B cell (primary cell): ENCODE data around the gene NOL4L.

Source experiments
- CTCF ChIP-seq: fragments of 200-600 bp; IDR thresholded peaks from one replicate; pipeline ENCODE4 v1.8.0; 2022; ENCODE audit warnings: antibody characterized with exemption, mild to moderate bottlenecking
- EZH2 ChIP-seq: IDR thresholded peaks from 2 replicates; pipeline ENCODE4 v1.6.1; 2012; ENCODE audit warnings: borderline replicate concordance, low read depth, mild to moderate bottlenecking, moderate library complexity, low read length; ENCODE audit not compliant: insufficient read depth, poor library complexity, severe bottlenecking

DNA sequence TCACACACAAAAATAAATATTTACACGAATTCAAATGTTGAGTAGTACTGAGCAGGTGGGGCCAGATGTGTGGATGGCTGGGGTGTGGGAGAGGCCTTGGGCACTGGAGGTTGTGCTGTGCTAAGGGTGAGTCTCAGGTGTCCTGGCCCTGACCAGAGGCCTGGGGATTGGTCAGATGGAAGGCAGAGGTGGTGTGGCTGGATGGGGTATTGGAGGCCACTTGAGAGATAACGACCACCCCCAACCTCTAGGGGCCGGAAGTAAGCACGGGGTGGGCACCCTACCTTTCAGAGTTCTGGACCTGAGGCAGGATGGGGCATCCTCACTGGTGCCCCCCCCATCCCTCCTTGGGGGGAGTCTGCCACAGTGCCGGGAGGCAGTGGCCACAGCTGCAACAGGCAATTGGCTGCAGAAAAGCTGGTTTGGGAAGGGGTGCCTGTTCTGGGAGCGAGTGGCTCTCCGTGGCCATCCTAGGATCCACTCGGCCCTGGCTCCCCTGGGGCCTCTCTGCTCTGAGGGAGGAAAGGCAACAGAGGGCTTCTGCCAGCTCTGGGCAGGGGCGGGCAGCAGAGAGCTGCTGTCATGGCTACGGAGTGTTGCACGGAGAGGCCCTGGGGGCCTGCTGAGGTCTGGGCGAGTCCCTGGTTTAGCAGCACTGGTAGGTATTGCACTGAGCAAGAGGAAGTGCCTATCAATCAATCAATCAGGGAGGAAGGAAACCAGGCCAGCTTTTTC is 139.4 kb downstream of the NOL4L start:
- TF ChIP-seq CTCF (no peak), EZH2 (no peak)
